GM19240 (cell line): ENCODE data around the gene PPT2.

Experiments used
- DNase-seq: peaks from one replicate; pipeline ENCODE4 v3.0.0; 2011; ENCODE audit warnings: low spot score; ENCODE audit not compliant: insufficient read length

PPT2 gene, protein sequence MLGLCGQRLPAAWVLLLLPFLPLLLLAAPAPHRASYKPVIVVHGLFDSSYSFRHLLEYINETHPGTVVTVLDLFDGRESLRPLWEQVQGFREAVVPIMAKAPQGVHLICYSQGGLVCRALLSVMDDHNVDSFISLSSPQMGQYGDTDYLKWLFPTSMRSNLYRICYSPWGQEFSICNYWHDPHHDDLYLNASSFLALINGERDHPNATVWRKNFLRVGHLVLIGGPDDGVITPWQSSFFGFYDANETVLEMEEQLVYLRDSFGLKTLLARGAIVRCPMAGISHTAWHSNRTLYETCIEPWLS

DNA sequence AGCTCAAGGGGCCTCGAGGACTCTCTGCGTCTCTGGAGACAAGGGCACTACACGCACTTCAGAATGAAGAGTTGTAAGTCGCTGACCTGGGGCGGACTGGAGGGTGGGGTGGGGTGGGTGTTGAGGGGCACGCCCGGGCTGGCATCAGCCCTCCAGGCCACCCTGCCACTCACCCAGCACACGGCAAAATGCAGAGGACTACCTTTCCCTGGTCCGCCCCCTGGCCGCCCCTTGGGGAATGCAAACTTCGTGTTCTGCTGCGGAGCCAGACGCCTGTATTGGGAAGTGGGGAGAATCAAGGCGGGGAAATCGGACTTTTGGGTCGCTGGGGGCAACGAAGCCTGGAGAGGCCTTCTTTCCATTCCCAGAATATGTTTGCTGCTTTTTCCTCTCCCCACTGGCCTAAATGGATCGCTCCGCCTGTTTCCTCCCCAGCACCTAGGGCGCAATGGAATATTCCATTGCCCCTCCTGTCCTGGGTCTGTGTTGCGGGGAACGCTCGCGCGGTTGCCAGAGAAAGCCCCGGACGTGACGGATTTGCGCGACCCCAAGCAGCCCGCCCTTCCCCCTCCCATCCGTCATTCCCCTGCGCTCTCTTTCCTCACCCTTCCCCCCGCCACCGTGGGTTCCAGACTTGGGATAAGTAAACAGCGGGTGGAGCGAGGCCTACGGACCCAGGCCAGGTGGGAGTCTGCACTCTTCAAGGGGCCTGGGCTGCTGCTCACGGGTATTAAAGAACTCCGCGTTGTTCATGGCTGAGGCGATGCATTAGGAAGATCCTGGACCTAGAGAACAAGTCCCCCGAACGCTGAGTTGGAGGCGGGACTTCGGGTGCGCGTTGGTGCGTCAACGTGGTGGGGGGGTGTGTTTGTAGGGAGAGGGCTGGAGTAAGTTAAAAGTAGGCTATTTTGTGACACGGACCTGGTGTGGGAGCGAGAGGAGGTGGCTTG is at the start of gene PPT2:
PPT2 (plus strand) TSS at position 578 of the 950 bp plus-strand sequence. CDS start 454 bp downstream, outside the sequence.
- DNase-seq: no peak

DNA sequence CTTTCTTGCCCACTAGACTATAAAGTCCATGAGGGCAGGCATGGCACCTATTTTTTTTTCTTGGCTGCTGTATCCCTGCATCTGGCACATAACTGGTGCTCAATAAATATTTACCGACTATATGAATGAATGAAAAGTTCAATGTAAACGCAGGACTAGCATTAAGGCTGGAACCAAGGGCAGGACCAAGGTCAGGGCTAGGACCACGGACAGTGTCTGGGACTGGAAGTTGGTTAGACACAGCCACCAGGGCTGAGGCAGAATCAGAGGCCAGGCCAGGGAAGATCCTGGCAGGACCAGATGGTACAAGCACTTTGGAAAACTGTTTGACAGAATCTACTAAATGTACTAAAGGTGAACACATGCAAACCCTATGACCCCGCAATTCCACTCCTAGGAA is 48.5 kb upstream of the PPT2 start:
- no peak for DNase-seq

DNA sequence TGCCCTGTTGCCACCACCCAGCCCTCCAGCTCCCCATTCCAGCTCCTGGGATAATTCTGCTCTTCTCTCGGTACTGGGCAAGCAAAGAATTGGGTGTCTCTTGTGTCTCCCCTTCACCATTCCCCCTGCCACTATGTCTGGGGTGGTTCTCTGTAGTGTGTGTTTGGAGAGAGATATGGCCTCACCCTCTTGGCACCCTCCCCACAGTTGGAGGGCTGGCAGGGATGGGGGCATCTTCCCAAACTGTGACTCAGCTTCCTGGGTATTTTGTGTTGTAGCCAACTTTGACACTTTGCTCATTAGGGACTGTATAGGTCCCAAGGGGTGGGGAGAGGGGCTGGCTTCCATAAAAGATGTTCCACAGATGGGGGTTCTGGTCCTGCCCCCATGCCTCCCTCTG is 46.5 kb upstream of the PPT2 start:
- no peak for DNase-seq

DNA sequence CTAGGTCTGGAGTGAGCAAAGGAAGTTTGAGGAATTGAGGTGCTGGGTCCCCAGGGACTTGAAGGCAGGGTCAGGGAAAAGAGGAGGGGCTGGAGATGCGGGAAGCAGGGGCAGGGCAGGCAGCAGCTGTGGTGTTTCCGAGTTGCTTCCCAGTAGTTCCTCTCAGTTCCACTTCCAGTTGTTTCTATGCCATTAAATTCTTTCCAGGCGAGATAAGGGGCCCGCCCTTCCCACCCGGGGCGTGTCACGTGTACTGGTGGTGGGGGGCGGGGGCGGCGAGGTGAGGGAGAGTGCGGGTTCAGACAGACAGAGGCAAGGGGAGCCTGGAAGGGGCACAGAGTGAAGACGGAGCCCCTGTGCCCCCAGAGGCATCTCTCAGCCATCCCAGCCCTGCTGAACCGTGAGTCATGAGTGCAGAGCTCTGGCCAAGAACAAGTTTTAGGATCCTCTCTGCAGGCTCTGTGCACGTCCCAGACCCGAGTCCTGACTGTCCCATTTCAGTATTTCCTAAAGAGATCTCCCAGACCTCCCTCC is 45.8 kb upstream of the PPT2 start:
- DNase-seq: no peak

DNA sequence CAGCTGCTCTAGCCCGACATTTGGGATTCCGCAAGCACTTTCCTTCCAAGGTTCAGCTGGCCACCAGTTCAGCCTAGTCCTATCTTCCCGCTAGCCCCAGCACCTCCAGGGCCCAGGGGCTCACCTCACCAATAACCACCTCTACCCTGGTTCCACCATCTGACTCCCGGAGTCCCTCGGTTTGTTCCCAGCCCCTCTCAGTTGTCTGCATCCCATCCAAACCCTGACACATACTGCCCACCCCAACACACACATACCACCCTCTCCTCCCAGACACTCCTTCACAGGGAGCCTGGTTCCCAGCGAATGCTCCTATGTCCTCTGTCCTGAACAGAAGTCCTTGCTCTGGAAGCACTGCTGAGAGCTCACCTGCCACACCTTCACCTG is 45.2 kb upstream of the PPT2 start:
- no peak for DNase-seq

DNA sequence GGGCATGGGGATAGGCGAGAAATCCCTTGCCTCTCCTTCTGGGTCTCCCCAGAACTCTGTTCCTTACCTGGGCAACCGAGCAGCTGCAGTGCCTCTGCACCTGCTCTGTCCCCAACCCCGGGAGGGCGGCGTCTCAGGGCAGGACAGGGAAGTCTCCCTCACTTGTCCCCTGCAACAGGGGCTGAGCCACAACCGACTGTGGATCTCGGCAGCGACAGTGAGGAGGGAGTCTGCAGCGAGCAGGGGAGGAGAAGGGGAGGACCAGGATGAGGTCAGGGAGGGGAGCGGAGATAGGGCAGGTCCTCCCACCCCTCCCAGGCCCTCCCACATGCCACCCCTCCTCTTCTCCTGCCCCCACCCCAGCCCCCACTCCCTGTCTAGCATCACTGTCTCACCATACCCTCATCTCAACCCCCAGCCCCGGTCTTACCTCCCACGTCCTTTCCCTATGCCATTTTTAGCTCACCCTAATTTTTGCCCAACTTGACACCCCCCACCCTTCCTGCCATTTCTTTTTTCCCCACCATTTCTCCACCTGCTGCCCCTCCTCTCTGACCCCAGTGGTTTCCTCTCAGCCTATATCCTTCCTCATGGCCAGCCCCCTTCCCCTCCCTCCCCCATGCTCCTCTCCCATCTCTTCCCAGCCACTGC is 44.7 kb upstream of the PPT2 start, which contains the start of gene TNXB:
TNXB (minus strand) TSS at position 225 of the 651 bp plus-strand sequence. CDS start 11,140 bp downstream, outside the sequence.
- DNase-seq: no peak

DNA sequence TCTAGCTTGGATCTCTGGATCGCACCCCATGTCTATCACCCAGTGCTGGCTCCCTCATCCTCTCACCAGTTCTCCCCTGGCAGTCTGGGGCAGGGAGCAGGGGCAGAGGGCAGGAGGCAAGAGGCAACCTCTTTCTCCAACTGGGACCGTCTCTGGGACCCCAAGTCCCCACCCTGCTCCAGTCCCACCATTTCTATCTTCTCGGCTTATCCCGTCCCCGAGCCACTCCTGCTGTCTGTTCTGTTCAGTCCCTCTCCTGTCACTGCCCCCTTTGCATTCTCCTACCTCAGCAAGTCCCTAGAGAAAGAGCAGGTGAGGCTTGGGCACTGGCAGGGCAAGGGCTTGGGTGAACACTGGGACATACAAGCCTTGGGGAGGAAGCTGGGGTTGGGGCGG is 44.2 kb upstream of the PPT2 start:
- DNase-seq: no peak

DNA sequence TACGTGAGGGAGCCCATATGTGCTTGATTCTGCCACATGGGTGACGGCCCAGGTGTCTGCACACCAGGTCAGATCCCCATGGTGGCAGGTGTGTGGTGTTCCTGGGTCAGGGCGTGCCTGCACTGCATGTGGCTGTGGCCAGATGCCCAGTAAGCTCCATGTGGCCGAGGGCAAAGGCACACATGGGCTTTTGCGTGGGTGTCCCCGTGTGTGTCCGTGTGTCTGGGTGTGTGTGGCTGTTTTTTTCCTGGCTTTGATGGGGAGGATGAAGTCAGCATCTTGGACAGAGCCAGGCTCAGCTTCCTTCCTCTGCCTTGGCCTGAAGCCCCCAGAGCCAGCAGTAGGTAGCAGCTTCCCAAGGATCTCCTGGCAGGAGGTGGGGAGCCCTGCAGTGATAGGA is 43.3 kb upstream of the PPT2 start:
- no peak for DNase-seq

DNA sequence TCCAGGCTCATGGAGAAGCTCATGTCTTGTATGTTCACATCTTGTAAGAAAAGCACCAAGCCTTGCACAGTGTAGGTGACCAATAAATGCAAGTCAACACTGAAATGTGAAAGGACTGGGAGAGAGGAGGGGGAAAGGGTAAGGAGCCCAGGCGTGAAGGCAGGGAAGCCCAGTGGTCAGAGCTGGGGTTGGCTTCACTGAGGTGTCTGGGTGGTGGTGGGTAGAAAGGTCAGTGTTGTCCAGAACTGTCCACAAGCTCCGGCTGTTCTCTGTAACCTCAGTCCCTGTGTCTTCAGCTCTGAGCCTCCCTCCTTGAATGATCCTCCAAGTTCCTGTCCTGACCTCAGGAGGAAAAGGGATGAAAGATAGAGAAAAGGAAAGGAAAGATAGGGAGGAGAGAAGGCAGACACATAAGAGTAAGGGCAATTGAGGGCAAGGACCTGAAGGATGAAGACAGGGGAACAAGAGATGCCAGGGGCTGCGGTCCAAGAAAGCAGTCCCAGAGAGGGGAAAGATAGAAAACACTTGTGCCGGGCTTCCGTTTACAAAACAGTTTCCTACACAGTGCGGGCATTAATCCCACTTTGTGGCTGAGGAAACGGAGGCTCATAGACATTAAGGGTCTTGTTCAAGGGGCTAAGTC is 42.4 kb upstream of the PPT2 start:
- no peak for DNase-seq

DNA sequence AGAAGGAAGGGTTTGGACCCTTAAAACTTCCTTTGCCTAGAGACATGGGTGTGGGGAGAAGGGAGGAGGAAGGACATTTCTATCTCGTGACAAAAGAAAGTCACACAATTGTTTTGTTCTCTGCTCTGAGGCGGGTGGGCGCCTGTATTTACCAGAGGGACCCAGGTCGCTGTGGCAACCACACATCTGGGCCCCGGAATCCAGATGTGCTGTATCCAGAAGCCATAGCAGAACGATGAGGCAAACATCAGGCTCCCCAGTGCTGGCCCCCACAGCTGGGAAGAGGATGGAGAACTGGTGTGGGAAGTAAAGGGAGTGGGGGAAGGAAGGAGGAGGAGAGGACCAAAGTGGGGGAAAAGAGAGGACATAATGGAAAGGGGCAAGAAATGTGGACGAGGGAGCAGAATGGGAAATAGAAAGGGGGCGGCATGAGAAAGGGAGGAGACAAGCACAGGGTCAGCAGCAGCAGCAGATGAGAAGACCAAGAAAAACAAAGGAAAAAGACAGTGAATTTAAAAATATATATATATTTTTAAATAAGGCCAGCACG is 41.4 kb upstream of the PPT2 start:
- DNase-seq: no peak

DNA sequence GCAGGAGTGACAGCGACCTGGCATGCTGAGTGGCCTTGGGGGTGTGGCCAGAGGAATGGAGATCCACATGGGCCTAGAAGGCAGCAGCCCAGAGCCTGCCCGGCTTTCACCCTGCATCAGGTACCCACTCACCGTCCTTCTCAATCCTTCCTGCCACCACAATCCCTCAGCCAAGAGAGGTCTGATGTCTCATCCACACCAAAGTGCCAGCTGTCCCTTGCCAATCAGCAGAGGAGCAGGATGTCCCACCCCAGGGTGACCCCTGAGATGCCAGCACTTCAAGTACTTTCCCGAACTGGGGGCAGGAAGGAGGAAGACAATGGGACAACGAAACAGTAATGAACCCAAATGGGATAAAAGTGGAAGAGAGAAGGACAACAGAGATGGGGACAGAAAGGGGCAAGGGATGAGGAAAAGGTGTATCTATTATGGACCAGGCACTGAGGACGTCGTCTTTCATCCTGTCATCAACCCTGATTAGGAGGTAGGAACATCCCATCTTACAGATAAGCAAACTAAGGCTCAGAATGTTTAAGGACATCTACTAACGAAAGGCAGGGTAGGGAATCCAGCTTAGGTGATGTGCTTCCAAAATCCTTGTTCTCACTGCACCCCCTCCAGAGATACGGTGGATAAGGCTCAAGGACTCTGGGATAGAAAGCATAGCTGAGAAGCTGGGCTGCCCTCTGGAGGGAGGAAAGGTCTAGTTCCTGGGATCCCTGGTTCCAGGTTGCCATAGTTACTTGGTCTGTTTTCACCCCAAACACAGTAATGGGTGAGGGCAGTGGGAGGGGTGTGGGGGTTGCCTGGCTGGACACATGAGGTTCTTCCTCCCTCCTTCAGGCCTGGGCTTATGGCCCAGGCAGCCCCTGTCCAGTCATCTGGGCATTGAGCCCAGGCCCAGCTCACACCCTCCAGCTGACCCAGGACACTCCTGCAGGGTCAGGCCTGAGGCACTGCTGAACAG is 40.3 kb upstream of the PPT2 start:
- no peak for DNase-seq

DNA sequence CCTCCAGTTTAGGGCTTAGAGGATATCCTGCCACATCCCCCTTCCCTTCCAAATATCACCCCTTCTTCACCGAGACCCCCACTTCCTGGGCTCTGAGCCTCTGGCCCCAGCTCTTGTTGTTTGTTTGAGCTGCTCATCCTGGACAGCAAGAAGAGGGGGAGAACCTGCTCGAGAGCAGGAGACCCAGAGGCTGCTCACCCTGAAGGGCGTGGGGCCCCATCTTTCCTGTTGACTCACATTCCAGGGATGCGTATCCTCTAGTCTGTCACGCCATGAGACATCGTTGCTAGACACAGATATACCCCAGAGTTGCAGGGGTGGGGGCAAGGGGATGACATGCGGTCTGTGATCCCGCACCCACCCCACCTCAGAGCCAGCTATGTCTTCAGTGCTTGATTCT is 39.1 kb upstream of the PPT2 start:
- no peak for DNase-seq

DNA sequence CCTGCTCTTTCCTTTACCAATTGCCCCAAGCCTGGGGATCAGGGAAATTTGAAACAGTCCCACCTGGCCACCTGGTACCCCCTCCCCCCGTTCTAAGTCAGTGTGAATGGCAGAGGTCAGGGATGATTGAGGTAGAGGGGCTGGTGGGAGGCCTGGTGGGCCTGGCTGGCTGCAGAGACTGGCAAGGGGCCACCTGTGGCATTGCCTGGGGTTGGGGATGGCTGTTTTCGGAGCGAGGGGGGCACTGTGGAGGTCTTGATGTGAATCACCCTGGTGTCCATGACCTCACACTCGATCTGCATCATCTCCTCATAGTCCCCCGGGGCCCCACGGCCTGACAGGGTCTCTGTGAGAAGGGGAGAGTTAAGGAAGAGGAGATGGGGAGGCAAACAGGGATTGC is 38.3 kb upstream of the PPT2 start:
- no peak for DNase-seq

DNA sequence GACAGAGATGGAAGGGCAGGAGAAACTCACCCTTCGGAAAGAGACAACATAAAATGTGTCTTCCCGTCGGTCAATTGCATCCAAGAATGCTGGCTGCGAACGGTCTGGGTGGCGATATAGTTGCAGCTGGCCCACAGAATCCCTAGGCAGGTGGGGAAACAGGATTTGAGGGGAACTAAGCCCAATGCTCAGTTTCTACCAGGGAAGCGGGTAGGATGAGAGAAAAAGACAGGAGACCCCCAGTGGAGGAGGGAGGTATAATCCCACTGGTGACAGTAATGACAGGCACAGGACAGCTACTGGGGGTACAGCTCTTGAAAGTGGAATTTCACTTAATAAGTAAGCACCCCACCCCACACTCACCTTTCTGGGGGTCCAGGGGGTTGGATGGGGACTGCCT is 37.3 kb upstream of the PPT2 start:
- DNase-seq: no peak

DNA sequence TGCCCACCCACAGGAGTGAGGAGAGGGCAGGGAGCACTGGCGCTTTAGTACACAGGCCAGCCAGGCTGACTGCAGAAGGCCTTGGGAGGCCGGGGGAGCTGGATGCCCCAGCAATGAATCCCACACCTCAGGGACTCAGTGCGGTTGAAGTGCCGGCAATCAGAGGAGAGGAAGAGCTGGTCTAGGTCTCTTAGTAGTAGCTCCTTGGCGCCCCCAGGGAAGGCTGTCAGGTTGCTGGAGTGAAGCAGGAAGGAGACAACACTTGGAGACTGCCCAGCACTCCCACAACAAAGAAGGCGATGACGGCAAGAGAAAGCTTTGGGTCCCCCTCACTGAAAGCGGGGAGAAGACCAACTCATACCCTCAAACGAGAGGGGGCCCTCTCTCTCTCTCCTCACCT is 36.5 kb upstream of the PPT2 start:
- no peak for DNase-seq

DNA sequence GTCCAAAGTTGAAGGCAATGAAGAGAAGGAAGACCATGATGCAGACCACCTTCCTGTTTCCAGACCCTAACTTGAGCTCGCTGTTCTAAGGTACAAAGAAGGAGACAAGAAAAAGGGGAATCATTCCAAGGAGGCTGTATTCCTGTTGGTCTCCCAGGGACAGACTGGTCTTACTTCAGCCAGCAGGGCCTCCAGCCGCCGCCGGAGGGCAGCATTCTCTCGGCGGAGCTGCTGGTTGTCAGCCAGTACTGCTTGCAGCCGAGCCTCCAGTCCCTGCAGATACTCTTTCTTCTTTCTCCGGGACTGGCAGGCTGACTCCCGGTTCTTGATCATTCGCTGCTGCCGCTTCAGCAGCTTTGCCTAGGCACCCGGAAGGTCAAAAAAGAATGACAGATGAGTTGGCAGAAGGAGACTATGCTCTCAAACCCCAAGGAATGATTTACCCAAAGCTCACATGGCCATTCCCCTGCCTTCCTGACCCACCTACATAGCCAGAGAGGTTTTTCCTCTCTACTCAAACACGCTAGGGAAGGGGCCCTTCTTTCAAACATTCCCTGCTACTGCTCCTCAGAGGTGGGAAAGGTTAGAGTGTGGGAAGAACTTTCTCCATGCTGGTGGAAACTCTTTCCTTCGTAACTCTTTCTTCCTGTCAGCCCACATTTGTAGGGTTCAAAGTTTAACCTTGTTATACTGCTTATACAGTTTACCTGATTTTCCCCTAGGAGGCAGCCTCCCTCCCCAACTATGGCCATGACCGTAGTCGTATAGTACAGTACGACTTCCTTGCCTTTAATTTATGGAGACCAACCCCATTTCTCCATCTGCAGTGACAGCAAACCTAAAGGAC is 34.9 kb upstream of the PPT2 start:
- DNase-seq: peak; percentile 67

DNA sequence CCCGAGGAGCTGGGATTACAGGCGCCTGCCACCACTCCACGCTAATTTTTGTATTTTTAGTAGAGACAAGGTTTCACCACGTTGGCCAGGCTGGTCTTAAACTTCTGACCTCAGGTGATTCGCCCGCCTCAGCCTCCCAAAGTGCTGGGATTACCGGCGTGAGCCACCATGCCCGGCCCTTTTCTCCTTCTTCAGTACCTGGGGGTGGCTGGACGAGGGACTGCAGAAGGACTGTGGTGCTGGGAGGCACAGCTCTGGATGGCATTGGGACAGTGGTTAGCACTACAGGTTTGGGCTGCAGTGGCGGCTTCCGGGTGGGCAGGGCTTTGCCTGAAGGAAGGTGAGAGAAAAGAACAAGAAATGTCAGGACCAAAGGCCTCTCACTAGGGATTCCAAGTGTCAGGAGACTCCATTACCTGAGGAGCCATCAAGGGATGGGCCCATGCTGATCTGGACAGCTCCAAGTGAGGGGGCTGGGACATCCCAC is 33.3 kb upstream of the PPT2 start:
- DNase-seq: no peak

DNA sequence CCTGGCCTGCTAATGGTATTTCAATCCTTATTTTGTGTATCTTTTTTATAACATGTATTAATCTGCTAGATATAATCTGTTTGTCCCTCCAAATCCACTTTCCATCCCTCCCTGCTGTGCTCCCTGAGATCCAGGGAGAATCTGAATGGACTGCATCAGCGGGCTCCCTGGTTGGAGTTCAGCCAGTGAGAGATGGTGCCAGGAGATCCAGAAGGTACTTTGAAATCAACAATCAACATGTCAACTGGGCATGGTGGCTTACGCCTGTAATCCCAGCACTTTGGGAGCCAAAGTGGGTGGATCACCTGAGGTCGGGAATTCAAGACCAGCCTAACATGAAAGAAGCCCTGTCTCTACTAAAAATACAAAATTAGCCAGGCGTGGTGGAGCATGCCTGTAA is 30.3 kb upstream of the PPT2 start:
- DNase-seq: no peak

DNA sequence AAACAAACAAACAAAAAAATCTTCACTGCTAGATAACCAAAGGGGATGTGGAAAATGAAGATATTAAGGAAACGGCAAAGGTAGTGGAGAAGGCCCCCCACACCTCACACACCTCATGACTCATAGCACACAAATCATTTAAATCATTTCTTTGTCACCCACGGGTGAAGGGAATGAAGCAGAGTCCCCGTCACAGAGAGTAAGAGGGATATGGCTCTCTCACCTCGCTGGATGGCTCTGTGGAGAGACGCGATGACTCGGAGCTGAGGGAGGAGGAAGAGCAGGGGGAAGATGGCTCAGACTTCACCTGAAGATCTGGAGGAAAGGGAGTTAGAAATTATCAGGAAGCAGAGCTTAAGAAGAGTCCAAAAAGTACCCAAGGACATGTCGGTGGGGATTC is 27.1 kb upstream of the PPT2 start:
- DNase-seq: no peak
